AG10803 (cell line): Measurements from ENCODE around the gene WDFY4.

Source experiments
- DNase-seq: peaks from one replicate; pipeline ENCODE4 v3.0.0; 2010; ENCODE audit warnings: low read depth
- H3K4me3 ChIP-seq: 2 replicates; pipeline ENCODE4 v1.5.1; 2011; ENCODE audit warnings: mild to moderate bottlenecking, low read length, control low read depth
- TF ChIP-seq, protein P1 (sequence below): conservative IDR thresholded peaks from 2 replicates; pipeline ENCODE4 v1.5.1; 2011; ENCODE audit warnings: mild to moderate bottlenecking, low read length, control low read depth, inconsistent platforms

WDFY4 gene

DNA sequence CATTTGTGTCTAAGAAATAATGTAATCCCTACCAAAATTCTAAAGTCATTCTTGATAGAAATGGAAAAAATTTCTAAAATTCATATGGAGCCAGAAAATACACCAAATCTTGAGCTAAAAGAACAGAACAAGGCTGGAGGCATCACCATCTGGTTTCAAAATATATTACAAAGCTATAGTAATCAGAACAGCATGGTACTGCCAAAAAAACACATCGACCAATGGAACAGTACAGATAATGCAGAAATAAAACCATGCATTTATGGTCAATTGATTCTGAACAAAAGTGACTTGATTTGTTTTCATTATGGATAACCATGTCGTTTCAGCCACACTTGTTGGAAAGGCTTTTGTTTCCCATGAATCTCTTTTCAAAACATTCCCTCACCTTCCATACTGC lies 7.0 kb upstream of the WDFY4 start:
- TF ChIP-seq, protein P1, sequence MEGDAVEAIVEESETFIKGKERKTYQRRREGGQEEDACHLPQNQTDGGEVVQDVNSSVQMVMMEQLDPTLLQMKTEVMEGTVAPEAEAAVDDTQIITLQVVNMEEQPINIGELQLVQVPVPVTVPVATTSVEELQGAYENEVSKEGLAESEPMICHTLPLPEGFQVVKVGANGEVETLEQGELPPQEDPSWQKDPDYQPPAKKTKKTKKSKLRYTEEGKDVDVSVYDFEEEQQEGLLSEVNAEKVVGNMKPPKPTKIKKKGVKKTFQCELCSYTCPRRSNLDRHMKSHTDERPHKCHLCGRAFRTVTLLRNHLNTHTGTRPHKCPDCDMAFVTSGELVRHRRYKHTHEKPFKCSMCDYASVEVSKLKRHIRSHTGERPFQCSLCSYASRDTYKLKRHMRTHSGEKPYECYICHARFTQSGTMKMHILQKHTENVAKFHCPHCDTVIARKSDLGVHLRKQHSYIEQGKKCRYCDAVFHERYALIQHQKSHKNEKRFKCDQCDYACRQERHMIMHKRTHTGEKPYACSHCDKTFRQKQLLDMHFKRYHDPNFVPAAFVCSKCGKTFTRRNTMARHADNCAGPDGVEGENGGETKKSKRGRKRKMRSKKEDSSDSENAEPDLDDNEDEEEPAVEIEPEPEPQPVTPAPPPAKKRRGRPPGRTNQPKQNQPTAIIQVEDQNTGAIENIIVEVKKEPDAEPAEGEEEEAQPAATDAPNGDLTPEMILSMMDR, result no peak
- no peak overlapping the region for H3K4me3 ChIP-seq
- no peak for DNase-seq

DNA sequence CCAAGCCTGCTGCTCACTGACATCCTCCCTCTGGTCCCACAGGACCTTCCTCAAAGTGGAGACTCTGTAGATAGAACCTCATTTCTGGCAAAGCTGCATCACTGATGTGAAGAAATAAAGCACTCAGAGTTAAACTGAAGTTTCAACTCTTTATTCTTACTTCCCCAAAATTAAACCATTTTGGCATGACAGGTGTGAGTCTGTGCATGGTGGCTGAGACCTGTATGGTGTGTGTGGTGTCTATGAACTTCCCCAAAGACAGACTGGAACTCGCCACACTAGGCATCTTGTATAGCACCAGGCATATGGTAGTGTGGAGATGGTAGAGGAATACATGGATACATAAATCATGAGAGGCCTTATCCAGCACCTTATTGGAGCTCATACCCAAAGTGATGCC lies 6.6 kb upstream of the WDFY4 start:
- no peak for DNase-seq
- H3K4me3 ChIP-seq, result no peak overlapping the region
- TF ChIP-seq, protein P1, result no peak

DNA sequence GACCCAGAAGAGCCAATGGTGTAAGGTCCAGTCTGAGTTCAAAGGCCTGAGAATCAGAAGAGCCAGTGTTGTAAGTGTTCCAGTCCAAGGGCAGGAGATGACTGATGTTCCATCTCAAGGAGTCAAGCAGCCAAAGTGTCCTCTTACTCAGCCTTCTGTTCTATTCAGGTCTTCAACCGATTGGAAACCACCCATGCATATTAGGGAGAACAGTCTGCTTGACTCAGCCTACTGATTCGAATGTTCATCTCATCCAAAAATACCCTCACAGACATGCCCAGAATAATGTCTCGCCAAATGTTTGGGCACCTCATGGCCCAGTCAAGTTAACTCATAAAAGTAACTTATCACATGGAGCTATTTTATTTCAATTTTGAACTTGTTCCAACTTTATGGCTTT lies 2.9 kb upstream of the WDFY4 start:
- H3K4me3 ChIP-seq, result no peak overlapping the region
- no peak for DNase-seq
- TF ChIP-seq, protein P1, result no peak

DNA sequence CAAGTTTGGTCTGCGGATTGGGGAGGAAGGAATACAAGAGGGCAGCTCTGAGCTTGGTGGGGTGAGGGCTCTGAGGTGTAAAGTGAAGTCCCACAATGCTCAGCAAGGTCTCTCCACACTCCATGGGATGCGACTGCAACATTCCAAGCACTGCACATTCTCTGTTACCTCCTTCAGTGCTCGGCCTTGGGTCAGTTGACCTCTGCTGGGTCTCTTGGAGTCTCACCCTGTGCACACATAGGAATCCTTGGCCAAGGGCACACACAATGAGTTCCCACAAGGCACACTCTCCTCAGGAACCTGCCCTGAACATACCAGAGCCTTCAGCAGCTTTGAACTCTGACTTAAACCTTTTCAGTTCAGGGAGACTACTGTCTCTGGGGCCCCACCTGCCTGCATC lies 2.4 kb upstream of the WDFY4 start:
- no peak for DNase-seq
- H3K4me3 ChIP-seq, result no peak overlapping the region
- TF ChIP-seq, protein P1, result no peak

DNA sequence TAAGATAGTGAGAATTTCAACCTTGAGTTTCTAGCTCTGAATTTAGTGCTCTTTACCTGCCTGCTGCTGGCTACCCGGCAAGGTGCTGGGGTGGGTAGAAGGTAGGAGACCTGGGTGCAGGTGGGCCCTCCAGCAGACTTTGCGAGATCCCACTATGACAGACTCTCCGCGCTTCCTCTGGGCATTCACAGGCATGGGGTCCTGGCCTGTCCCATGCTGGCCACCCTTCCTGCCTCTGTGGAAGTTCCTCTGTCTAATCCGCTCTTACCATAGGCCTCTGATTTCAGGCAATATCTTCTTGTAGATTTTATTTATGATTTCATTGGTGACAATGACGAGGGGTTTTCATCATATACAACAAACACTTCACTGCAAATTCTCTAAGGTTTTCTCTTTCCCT lies 1.2 kb upstream of the WDFY4 start:
- DNase-seq, result no peak
- TF ChIP-seq, protein P1, result no peak
- no peak overlapping the region for H3K4me3 ChIP-seq

DNA sequence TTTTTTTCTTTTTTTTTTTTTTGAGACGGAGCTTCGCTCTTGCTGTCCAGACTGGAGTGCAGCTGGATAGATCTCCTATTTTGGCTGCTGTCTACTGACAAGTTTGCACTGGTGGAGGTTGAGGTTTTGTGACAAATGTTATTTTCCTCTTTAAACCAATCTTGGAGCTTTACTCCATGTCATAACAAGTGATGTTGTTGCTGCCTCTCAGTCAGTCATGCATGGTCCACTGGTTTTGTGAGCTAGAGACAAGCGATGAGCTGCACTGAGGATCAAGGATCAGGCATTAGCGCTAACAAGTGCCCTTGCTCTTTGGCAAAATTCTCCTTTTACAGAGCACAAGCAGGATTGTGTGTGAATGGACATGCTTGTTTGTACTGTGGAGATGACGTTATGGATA lies 805 bp upstream of the WDFY4 start:
- no peak for DNase-seq
- no peak overlapping the region for H3K4me3 ChIP-seq
- TF ChIP-seq, protein P1, result no peak

DNA sequence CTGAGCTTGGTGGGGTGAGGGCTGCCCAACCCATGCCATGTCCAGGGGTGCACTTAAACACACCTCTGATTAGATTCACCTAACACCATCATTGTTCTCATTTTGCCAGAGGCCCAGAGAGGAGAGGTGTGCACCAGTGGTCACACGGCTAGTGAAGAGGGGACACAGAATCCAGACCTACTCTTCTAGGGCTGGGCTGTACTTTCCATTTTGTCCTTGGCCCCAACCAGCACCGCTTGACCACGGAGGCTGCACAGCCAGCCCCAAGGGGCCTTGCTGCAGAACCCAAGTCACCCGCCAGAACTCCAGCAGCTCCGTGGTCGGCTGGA lies 246 bp upstream of the WDFY4 start:
- no peak for DNase-seq
- H3K4me3 ChIP-seq, result no peak overlapping the region
- TF ChIP-seq, protein P1, result no peak
